Measurements from ENCODE around the gene TMC3. TPM values are rescaled to one million over a fixed set of nuclear protein-coding genes. Genes with fewer than 3 reads are reported as not detected.

TMC3 gene
- polyA plus RNA-seq, 1 donor (not counting 4 experiments of a cell fraction or from before 2014, with no cell fraction given) = not detected

DNA sequence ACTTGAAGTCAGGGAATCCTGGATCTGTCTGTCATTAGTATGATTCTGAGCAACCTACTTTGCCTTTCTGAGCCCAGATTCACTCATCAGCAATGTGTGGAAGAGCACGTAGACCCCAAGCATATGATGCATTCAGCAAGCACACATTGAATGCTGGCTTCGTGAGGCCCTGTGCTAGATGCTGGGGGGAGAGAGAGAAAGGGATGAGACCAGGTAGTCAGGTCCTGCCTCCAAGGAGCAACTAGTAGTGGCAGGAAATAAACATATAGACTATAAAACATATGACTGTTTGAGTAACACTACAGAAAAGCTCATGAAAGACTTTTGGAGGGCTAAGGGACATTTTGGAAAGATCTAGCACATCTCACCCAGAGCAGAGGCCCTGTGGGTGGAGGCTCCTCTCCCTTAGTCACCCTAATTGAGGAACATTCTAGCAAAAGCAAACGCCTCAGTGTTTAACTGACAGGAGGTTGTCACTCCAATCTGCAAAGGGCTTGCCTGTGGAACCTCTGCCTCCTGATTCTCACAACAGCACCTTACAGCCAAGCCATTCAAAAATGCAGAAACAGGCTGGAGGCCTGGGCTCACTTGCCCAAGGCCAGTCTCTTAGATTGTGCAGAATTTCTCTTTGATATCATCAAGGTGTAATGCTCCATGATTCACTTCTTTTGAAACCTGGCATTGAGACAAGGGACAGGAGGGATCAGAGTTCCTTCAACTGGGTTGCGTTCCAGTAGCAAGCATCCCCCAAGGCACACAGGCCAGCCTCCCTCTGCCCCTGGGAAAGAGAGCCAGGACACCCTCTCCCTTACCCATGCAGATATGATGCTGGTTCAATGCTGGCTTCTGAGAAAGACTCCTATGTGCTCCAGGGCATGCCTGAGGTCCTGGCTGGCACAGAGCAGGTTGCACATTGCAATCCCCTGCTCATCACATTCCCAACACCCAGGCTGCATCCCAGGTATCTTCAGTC is 76.1 kb downstream of the TMC3 start:
- peak; percentile 60 for FAIRE-seq
- Histone ChIP-seq H2AFZ (ENCODE audit: control insufficient read depth, low read length) (no peak overlapping the region), H3K9me1 (ENCODE audit: control insufficient read depth, extremely low read depth, insufficient read depth, low read length) (no peaks in the 10 kb centered on the region), H3K4me1 (ENCODE audit: control insufficient read depth, extremely low read depth, insufficient read depth, low read length) (peaks cover 18% of the 10 kb centered on the region), H3K79me2 (ENCODE audit: control insufficient read depth, insufficient read depth, low read length) (no peaks in the 10 kb centered on the region), H3K9me3 (ENCODE audit: control insufficient read depth, low read depth, low read length) (no peaks in the 10 kb centered on the region), H3K4me3 (ENCODE audit: control insufficient read depth in 2 of 3, extremely low read depth in 1 of 3, insufficient read depth in 2 of 3, low read depth in 1 of 3, low read length in 3 of 3) (no peak overlapping the region), H3K4me2 (ENCODE audit: control insufficient read depth, extremely low read depth, insufficient read depth, low read depth, low read length) (peak overlapping the region; percentile 37), H3K27me3 (ENCODE audit: control insufficient read depth, extremely low read depth, insufficient read depth, low read length) (no peaks in the 10 kb centered on the region), H3K9ac (ENCODE audit: control insufficient read depth, extremely low read depth, insufficient read depth, low read length) (no peak overlapping the region), H3K27ac (ENCODE audit: control insufficient read depth, insufficient read depth, low read length) (no peak overlapping the region), H4K20me1 (ENCODE audit: control insufficient read depth, extremely low read depth, insufficient read depth, low read length) (no peaks in the 10 kb centered on the region), H3K36me3 (ENCODE audit: control insufficient read depth in 2 of 2, extremely low read depth in 1 of 2, insufficient read depth in 2 of 2, low read length in 2 of 2) (no peaks in the 10 kb centered on the region)
- DNase-seq (ENCODE audit: low read depth, low spot score) = no peak
- dilution Hi-C loops (cut with MboI; ENCODE audit: extremely low pct_ligation_motif_present, low sequenced_read_pairs) = no loop called here
- TF ChIP-seq, protein P1, sequence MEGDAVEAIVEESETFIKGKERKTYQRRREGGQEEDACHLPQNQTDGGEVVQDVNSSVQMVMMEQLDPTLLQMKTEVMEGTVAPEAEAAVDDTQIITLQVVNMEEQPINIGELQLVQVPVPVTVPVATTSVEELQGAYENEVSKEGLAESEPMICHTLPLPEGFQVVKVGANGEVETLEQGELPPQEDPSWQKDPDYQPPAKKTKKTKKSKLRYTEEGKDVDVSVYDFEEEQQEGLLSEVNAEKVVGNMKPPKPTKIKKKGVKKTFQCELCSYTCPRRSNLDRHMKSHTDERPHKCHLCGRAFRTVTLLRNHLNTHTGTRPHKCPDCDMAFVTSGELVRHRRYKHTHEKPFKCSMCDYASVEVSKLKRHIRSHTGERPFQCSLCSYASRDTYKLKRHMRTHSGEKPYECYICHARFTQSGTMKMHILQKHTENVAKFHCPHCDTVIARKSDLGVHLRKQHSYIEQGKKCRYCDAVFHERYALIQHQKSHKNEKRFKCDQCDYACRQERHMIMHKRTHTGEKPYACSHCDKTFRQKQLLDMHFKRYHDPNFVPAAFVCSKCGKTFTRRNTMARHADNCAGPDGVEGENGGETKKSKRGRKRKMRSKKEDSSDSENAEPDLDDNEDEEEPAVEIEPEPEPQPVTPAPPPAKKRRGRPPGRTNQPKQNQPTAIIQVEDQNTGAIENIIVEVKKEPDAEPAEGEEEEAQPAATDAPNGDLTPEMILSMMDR (optimal IDR thresholded peaks at IDR 0.05 in 1 of 3, IDR thresholded peaks at IDR 0.05 in 1 of 3, conservative IDR thresholded peaks at IDR 0.05 in 1 of 3; ENCODE audit: extremely low read depth in 1 of 3, insufficient read depth in 2 of 3, low read length in 3 of 3) = no peak
- TF ChIP-seq EZH2 (IDR thresholded peaks at IDR 0.05; ENCODE audit: low read length) = no peak

DNA sequence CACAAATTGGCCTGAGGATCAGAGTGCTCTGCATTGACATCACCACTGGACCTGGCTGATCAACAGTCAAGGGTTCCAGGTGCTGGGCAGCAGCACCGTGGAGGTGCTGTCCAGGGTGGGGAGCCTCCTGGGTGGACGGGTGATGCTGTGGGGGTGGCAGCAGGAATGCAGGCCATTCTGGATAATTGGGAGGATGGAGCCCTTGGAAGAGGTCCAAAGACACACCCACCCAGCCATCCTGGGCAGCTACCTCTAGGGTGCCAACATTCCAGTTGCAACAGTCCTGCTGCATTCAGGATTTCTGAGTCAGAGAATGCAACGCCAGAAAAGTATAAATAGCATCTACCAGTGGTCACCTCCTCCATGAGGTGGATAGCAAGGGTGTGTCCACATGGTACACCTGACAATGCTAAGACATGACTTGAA is 76.9 kb downstream of the TMC3 start:
- dilution Hi-C loops (cut with MboI; ENCODE audit: extremely low pct_ligation_motif_present, low sequenced_read_pairs) = no loop called here
- DNase-seq (ENCODE audit: low read depth, low spot score) (peak; percentile 77), FAIRE-seq (peak; percentile 98)
- Histone ChIP-seq H3K27me3 (ENCODE audit: control insufficient read depth, extremely low read depth, insufficient read depth, low read length) (no peaks in the 10 kb centered on the region), H3K9me3 (ENCODE audit: control insufficient read depth, low read depth, low read length) (no peaks in the 10 kb centered on the region), H3K4me3 (ENCODE audit: control insufficient read depth in 2 of 3, extremely low read depth in 1 of 3, insufficient read depth in 2 of 3, low read depth in 1 of 3, low read length in 3 of 3) (no peak overlapping the region), H3K36me3 (ENCODE audit: control insufficient read depth in 2 of 2, extremely low read depth in 1 of 2, insufficient read depth in 2 of 2, low read length in 2 of 2) (no peaks in the 10 kb centered on the region), H3K27ac (ENCODE audit: control insufficient read depth, insufficient read depth, low read length) (no peak overlapping the region), H3K79me2 (ENCODE audit: control insufficient read depth, insufficient read depth, low read length) (no peaks in the 10 kb centered on the region), H3K4me1 (ENCODE audit: control insufficient read depth, extremely low read depth, insufficient read depth, low read length) (peaks cover 18% of the 10 kb centered on the region), H3K9ac (ENCODE audit: control insufficient read depth, extremely low read depth, insufficient read depth, low read length) (no peak overlapping the region), H3K4me2 (ENCODE audit: control insufficient read depth, extremely low read depth, insufficient read depth, low read depth, low read length) (peak overlapping the region; percentile 37), H4K20me1 (ENCODE audit: control insufficient read depth, extremely low read depth, insufficient read depth, low read length) (no peaks in the 10 kb centered on the region), H2AFZ (ENCODE audit: control insufficient read depth, low read length) (no peak overlapping the region), H3K9me1 (ENCODE audit: control insufficient read depth, extremely low read depth, insufficient read depth, low read length) (no peaks in the 10 kb centered on the region)
- TF ChIP-seq, protein P1 (optimal IDR thresholded peaks at IDR 0.05 in 1 of 3, IDR thresholded peaks at IDR 0.05 in 1 of 3, conservative IDR thresholded peaks at IDR 0.05 in 1 of 3; ENCODE audit: extremely low read depth in 1 of 3, insufficient read depth in 2 of 3, low read length in 3 of 3) = no peak
- no peak for TF ChIP-seq EZH2 (IDR thresholded peaks at IDR 0.05; ENCODE audit: low read length)

All from keratinocyte (primary cell).